CD1c-positive myeloid dendritic cell (primary cell): ENCODE results near the gene PBLD.
"Not testable (repeated sequence)": the region's sequence is repeated elsewhere in the genome, so short reads cannot be mapped to it uniquely, and the experiment has no call there.

Experiments
- DNase-seq: peaks from one replicate; pipeline ENCODE4 v3.0.0-alpha.2; 2016; ENCODE audit errors: extremely low spot score

The PBLD gene

GRCh38 chr10:68330852-68331454 is 1.8 kb downstream of the PBLD start:
- no peak for DNase-seq

GRCh38 chr10:68329506-68329861 is 3.2 kb downstream of the PBLD start:
- no peak for DNase-seq

GRCh38 chr10:68327889-68328786 is 4.6 kb downstream of the PBLD start:
- DNase-seq, result peak; percentile 58

GRCh38 chr10:68324396-68324795 is 8.3 kb downstream of the PBLD start:
- DNase-seq, result not testable (repeated sequence)

GRCh38 chr10:68318331-68319059 is 14.2 kb downstream of the PBLD start:
- no peak for DNase-seq

- no peak for DNase-seq
These were observed 17.1 kb downstream of the PBLD start for GRCh38 chr10:68315582-68315981.

GRCh38 chr10:68314930-68315329 is 17.8 kb downstream of the PBLD start:
- DNase-seq, result not testable (repeated sequence)

GRCh38 chr10:68310531-68310930 is 22.2 kb downstream of the PBLD start:
- no peak for DNase-seq

GRCh38 chr10:68305854-68306253 is 26.9 kb downstream of the PBLD start:
- no peak for DNase-seq

- no peak for DNase-seq
These were observed 28.8 kb downstream of the PBLD start for GRCh38 chr10:68303849-68304412.

- DNase-seq, result no peak
These were observed 29.9 kb downstream of the PBLD start for GRCh38 chr10:68302871-68303270.

GRCh38 chr10:68302503-68302823 is 30.3 kb downstream of the PBLD start:
- DNase-seq, result no peak

GRCh38 chr10:68301790-68302502 is 30.8 kb downstream of the PBLD start:
- peak; percentile 55 for DNase-seq

- DNase-seq, result peak; percentile 9
These were observed 31.4 kb downstream of the PBLD start for GRCh38 chr10:68301301-68301700.

GRCh38 chr10:68296843-68297663 is 35.7 kb downstream of the PBLD start:
- DNase-seq, result no peak

GRCh38 chr10:68290736-68291135 is 42.0 kb downstream of the PBLD start:
- no peak for DNase-seq

GRCh38 chr10:68288717-68289116 is 44.0 kb downstream of the PBLD start:
- DNase-seq, result no peak

GRCh38 chr10:68284062-68285001 is 48.4 kb downstream of the PBLD start:
- DNase-seq, result no peak

GRCh38 chr10:68280758-68281157 is 52.0 kb downstream of the PBLD start:
- no peak for DNase-seq
